Natural killer cell treated with Interleukin-12 subunit alpha and Interleukin-12 subunit beta and Interleukin-15 and Interleukin-18, amount 100 ng/mL, for 72 hours (primary cell): ENCODE measurements around the gene CCDC137. TPM values are rescaled to one million over a fixed set of nuclear protein-coding genes. Genes with fewer than 3 reads are reported as not detected.
"Not testable (repeated sequence)": the region's sequence is repeated elsewhere in the genome, so short reads cannot be mapped to it uniquely, and the experiment has no call there.

Source experiments
- ATAC-seq, 2 donors: fragments of 150-1000 bp; cut with Tn5 transposase in 1 of 2; sonication (Bioruptor Pico), chemical (Tn5 transposase) in 1 of 2; 2 replicates each; pipeline ENCODE4 v1.10.0; 2021
- DNase-seq: peaks from one replicate; pipeline ENCODE4 v3.0.0; 2022; ENCODE audit warnings: low spot score
- H3K27ac Mint-ChIP-seq, 2 donors: 1 replicate in 1 of 2; 2 replicates in 1 of 2; pipeline ENCODE4 v1.8.0; 2022; ENCODE audit warnings: mixed read lengths in 2 of 2, mild to moderate bottlenecking in 1 of 2, moderate library complexity in 1 of 2
- H3K27me3 Mint-ChIP-seq, 2 donors: 1 replicate in 1 of 2; 2 replicates in 1 of 2; pipeline ENCODE4 v1.8.0; 2022; ENCODE audit warnings: mixed read lengths in 2 of 2
- H3K36me3 Mint-ChIP-seq: one replicate; pipeline ENCODE4 v1.8.0; 2022; ENCODE audit warnings: mixed read lengths
- H3K4me1 Mint-ChIP-seq, 2 donors: 1 replicate in 1 of 2; 2 replicates in 1 of 2; pipeline ENCODE4 v1.8.0; 2022; ENCODE audit warnings: low read depth in 2 of 2, mixed read lengths in 2 of 2, mild to moderate bottlenecking in 1 of 2
- H3K4me3 Mint-ChIP-seq: one replicate; pipeline ENCODE4 v1.8.0; 2022; ENCODE audit warnings: mixed read lengths
- H3K9me3 Mint-ChIP-seq: 2 replicates; pipeline ENCODE4 v1.8.0; 2022; ENCODE audit warnings: mixed read lengths
- total RNA-seq, 2 donors: library from RNA; stranded (reverse); gene quantifications; one replicate each; pipeline ENCODE4 v1.2.3, GENCODE V29; 2022

CCDC137 gene, protein sequence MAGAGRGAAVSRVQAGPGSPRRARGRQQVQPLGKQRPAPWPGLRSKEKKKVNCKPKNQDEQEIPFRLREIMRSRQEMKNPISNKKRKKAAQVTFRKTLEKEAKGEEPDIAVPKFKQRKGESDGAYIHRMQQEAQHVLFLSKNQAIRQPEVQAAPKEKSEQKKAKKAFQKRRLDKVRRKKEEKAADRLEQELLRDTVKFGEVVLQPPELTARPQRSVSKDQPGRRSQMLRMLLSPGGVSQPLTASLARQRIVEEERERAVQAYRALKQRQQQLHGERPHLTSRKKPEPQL
- total RNA-seq, result 10 to 100 TPM; 38.0 to 90.1 TPM

DNA sequence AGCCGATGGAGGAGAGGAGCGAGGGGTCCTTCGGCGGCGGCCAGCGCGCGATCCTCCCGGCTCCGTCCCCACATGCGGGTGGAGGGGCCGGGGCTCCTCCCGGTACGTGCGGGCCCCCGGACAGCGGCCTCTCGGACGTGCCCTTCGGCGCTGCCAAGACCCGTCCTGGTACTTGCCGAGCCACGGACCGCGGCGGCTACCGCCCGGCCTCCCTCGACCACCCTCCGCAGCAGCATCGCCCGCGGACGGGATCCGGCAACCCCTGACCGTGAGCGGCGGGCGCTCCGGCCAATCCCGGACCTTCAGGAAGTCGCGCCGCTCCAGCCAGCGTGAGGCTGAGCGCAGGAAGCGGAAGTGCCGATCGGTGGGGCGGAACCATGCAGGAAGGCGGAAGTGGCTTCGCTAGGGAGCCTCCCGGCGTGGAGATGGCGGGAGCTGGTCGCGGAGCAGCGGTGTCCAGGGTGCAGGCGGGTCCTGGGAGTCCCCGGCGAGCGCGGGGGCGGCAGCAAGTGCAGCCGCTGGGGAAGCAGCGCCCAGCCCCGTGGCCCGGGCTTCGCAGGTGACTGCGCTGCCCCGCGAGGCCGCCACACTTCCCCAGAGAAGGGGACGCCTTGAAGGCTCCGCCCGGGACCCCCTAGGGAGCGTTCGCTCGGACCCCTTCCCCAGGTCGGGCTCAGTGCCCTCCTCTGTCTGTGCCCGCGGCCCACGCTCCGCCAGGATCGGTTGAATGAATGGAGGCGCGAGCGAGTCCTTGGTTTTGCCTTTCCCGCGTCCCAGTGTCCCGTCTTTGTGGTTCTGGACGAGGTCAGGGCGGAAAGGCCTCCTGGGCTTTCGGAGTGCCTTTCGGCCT, at the start of gene CCDC137, which contains the start of gene OXLD1:
CCDC137 (plus strand) TSS at position 396 of the 850 bp plus-strand sequence; CDS start at position 426, 30 bp downstream.
OXLD1 (minus strand) TSS at position 264 of the 850 bp plus-strand sequence; CDS start at position 236, 28 bp downstream.
- Mint-ChIP-seq H3K27ac (peak within 1 kb of the TSS; percentile 91 to 96), H3K9me3 (no peaks in the 10 kb centered on the region), H3K4me3 (peak within 1 kb of the TSS; percentile 93), H3K36me3 (no peaks in the 10 kb centered on the region), H3K4me1 (peaks cover 23 to 24% of the 10 kb centered on the region in 2 donors), H3K27me3 (no peaks in the 10 kb centered on the region)
- DNase-seq (peak; percentile 97), ATAC-seq (peak; percentile 97 to 99)

DNA sequence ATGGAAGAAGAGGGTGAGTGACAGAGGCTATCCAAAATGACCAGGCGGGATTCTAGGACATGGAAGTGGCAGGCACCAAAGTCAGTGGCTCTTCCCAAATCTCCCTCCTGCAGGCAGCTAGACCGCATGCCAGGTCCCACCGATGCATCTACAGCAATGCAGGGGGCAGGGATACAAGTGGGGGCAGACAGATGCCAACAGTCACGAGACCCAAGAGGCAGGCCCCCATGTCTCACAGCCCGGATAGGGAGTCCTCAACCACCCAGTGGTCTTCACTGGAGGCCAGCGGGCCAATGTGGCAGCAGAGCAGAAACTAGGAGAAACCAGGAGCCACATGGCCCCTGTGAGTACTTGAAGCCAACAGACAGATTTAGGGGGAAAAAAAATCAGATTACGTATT, 49.7 kb upstream of the CCDC137 start:
- Mint-ChIP-seq H3K27me3 (no peaks in the 10 kb centered on the region), H3K9me3 (no peaks in the 10 kb centered on the region), H3K4me3 (no peak overlapping the region), H3K27ac (no peak overlapping the region), H3K36me3 (peaks cover 15% of the 10 kb centered on the region), H3K4me1 (peaks cover 21 to 31% of the 10 kb centered on the region in 2 donors)
- ATAC-seq (no peak), DNase-seq (no peak)

DNA sequence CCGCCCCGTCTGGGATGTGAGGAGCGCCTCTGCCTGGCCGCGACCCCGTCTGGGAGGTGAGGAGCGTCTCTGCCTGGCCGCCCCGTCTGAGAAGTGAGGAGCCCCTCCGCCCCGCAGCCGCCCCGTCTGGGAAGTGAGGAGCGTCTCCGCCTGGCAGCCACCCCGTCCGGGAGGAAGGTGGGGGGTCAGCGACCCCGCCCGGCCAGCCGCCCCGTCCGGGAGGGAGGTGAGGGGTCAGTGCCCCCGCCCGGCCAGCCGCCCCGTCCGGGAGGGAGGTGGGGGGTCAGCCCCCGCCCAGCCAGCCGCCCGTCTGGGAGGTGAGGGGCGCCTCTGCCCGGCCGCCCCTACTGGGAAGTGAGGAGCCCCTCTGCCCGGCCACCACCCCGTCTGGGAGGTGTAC, 48.2 kb upstream of the CCDC137 start:
- Mint-ChIP-seq H3K4me1 (peaks cover 21 to 27% of the 10 kb centered on the region in 2 donors), H3K36me3 (peaks cover 15% of the 10 kb centered on the region)
- H3K27me3 Mint-ChIP-seq, H3K27ac Mint-ChIP-seq, H3K9me3 Mint-ChIP-seq, ATAC-seq, H3K4me3 Mint-ChIP-seq, DNase-seq: not testable (repeated sequence)

- Mint-ChIP-seq H3K4me3 (no peak overlapping the region), H3K36me3 (peaks cover 33% of the 10 kb centered on the region), H3K27me3 (no peaks in the 10 kb centered on the region), H3K27ac (no peak overlapping the region), H3K4me1 (peaks cover 18 to 22% of the 10 kb centered on the region in 2 donors), H3K9me3 (no peaks in the 10 kb centered on the region)
- no peak for DNase-seq
- ATAC-seq, result no peak
Measured at GRCh38 chr17:81621494-81622130, 44.9 kb upstream of the CCDC137 start.

DNA sequence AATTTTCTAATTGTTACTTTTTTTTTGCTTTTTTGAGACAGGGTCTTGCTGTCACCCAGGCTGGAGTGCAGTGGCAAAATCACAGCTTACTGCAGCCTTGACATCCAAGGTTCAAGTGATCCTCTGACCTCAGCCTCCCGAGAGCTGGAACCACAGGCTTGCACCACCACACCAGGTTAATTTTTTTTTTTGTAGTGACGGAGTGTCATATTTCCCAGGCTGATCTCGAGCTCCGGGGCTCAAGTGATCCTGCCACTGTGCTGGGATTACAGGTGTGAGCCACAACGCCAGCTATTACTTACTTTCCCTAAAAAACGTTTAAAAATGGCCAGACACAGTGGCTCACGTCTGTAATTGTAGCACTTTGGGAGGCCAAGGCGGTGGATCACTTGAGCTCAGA, 36.3 kb upstream of the CCDC137 start:
- ATAC-seq, result no peak
- DNase-seq, result no peak
- no peak overlapping the region for H3K4me3 Mint-ChIP-seq
- H3K27ac Mint-ChIP-seq, result no peak overlapping the region
- no peaks in the 10 kb centered on the region for H3K27me3 Mint-ChIP-seq
- no peaks in the 10 kb centered on the region for H3K9me3 Mint-ChIP-seq
- H3K4me1 Mint-ChIP-seq, result peaks cover 6 to 14% of the 10 kb centered on the region in 2 donors
- peaks cover 21% of the 10 kb centered on the region for H3K36me3 Mint-ChIP-seq

GRCh38 chr17:81631482-81631881, 35.1 kb upstream of the CCDC137 start:
- H3K36me3 Mint-ChIP-seq, result peaks cover 18% of the 10 kb centered on the region
- H3K9me3 Mint-ChIP-seq, result no peaks in the 10 kb centered on the region
- H3K4me1 Mint-ChIP-seq, result peaks cover 15 to 16% of the 10 kb centered on the region in 2 donors
- no peak for DNase-seq
- no peak overlapping the region for H3K4me3 Mint-ChIP-seq
- no peak overlapping the region for H3K27ac Mint-ChIP-seq
- H3K27me3 Mint-ChIP-seq, result no peaks in the 10 kb centered on the region
- no peak for ATAC-seq

DNA sequence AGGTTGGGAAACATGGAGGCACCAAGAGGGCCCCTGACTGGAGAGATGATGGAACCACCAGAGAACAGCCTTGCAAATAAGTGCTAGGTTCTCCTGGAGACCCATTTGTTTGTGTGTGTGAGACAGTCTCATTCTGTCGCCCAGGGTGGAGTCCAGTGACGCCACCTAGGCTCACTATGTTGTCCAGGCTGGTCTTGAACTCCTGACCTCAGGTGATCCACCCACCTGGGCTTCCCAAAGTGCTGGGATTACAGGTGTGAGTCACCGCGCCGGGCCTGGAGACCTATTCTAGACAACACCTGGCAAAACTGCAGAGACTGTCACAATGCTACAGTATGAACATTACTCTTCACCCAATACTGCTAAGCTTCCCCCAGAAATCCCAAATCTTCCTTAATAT, 31.1 kb upstream of the CCDC137 start:
- Mint-ChIP-seq H3K27me3 (no peaks in the 10 kb centered on the region), H3K9me3 (no peaks in the 10 kb centered on the region), H3K4me1 (peaks cover 13 to 15% of the 10 kb centered on the region in 2 donors), H3K4me3 (peak overlapping the region; percentile 98), H3K27ac (peak overlapping the region; percentile 92 to 95), H3K36me3 (peaks cover 5% of the 10 kb centered on the region)
- DNase-seq (no peak), ATAC-seq (no peak)

DNA sequence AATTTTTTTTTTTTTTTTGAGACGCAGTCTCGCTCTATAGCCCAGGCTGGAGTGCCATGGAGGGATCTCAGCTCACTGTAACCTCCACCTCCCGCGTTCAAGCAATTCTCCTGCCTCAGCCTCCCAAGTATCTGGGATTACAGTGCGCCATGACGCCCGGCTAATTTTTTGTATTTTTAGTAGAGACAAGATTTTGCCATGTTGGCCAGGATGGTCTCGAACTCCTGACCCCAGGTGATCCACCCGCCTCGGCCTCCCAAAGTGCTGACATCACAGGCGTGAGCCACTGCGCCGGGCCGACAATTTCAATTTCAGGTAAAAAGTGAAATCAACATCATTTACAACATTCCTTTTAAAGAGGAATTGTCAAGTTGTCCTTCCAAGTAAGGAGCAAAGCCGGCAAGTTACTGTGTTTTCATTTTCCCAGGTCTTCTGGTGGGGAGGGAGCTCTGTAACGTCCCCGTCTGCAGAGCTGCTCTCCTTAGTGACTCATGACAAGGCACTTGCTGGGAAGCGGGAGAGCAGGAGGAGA, 30.5 kb upstream of the CCDC137 start:
- Mint-ChIP-seq H3K36me3 (peaks cover 5% of the 10 kb centered on the region), H3K4me1 (peaks cover 13 to 15% of the 10 kb centered on the region in 2 donors), H3K27ac (peak overlapping the region; percentile 92 to 95), H3K4me3 (peak overlapping the region; percentile 98), H3K9me3 (no peaks in the 10 kb centered on the region), H3K27me3 (no peaks in the 10 kb centered on the region)
- ATAC-seq, result peak; percentile 1 to 10
- DNase-seq, result no peak

DNA sequence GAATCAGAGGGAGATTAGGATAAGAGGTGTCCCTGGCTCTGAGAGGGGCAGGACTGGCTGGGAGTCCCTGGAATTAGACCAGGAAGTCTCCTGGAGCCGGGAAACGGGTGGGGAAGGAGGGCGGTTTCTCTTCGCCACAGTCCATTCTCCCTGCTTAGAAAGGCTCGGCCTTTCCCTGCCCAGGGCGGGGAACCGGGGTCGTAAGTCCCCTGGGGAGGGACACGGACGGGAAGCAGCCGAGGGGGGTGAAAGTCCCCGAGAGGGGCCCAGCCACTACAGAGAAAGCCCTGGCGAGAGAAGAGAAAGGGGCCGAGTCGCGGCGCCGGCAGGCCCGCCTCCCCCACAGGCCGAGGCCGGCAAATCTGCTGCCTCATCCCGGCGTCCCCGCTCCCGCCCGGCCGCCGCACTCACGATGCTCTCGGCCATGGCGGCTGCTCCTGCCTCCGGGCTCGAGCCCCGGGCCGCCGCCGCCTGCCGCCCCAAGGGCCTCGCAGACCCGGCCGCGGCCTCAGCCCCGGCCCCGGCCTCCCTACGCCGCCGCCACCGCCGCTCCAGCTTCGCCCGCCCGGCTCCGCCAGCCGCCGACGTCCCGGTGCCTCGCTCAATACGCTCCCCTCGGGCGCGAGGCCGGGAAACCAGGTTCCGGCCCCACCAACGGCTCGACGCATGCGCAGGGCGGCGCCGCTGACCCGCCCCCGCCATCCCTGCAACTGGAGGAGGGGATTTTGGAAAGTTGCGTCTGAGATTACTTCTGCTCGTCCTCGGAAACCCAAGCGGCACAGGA, 29.8 kb upstream of the CCDC137 start, which contains the start of the genes NPLOC4 and TSPAN10:
NPLOC4 (minus strand) TSS at position 608 of the 784 bp plus-strand sequence; CDS start at position 426, 182 bp downstream.
TSPAN10 (plus strand) TSS at position 692 of the 784 bp plus-strand sequence. CDS start 5,217 bp downstream, outside the sequence.
- ATAC-seq (peak; percentile 94 to 96), DNase-seq (peak; percentile 90)
- H3K4me3 Mint-ChIP-seq, result peak within 1 kb of the TSS; percentile 98
- H3K36me3 Mint-ChIP-seq, result peaks cover 5% of the 10 kb centered on the region
- peak within 1 kb of the TSS; percentile 92 to 95 for H3K27ac Mint-ChIP-seq
- H3K9me3 Mint-ChIP-seq, result no peaks in the 10 kb centered on the region
- H3K27me3 Mint-ChIP-seq, result no peaks in the 10 kb centered on the region
- H3K4me1 Mint-ChIP-seq, result peaks cover 9 to 15% of the 10 kb centered on the region in 2 donors

- Mint-ChIP-seq H3K36me3 (peaks cover 5% of the 10 kb centered on the region), H3K4me3 (no peak overlapping the region), H3K4me1 (peaks cover 4 to 10% of the 10 kb centered on the region in 2 donors), H3K27me3 (no peaks in the 10 kb centered on the region), H3K9me3 (no peaks in the 10 kb centered on the region), H3K27ac (no peak overlapping the region)
- ATAC-seq (no peak), DNase-seq (no peak)
Measured at GRCh38 chr17:81638683-81639082, 27.9 kb upstream of the CCDC137 start.

GRCh38 chr17:81640011-81640410, 26.5 kb upstream of the CCDC137 start:
- Mint-ChIP-seq H3K4me3 (no peak overlapping the region), H3K36me3 (peaks cover 5% of the 10 kb centered on the region), H3K4me1 (peaks cover 4 to 10% of the 10 kb centered on the region in 2 donors), H3K9me3 (no peaks in the 10 kb centered on the region), H3K27me3 (no peaks in the 10 kb centered on the region), H3K27ac (no peak overlapping the region)
- ATAC-seq, result no peak
- DNase-seq, result no peak

DNA sequence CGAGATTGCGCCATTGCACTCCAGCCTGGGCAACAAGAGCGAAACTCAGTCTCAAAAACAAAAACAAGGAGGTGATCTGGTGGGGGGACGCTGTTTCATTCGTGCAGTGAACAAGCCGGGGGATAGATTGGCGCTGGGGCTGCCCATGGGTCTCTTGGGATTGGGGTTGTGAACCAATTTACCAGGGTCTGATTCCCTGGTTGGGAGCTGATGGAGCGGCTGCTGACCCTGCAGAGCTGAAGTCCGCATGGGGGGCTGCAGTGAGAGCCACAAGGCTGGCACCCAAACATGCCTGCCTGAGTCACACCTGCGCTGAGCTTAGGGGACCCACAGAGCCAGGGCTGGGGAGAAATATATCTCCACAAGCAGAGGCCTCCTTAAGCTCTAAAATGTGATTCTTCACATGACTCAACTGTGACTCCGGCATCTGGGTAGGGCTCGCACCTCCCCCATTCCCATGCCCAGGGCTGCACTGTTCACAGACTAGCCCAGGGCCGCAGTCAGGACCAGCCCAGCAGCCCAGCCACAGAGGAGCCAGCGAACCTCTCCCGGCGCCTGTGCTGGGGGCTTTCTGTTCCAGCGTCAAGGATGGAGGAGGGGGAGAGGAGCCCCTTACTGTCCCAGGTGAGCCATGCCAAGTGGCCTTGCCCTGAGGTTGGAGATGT, 24.6 kb upstream of the CCDC137 start:
- Mint-ChIP-seq H3K9me3 (no peaks in the 10 kb centered on the region), H3K27ac (no peak overlapping the region), H3K27me3 (no peaks in the 10 kb centered on the region), H3K36me3 (no peaks in the 10 kb centered on the region), H3K4me1 (no peaks in the 10 kb centered on the region), H3K4me3 (no peak overlapping the region)
- no peak for DNase-seq
- peak in 1 of 2 donors; percentile 4 for ATAC-seq
